ENCODE results near the gene GRM5. TPM values are rescaled to one million over a fixed set of nuclear protein-coding genes. Genes with fewer than 3 reads are reported as not detected.

The GRM5 gene
- total and polyA plus RNA-seq, 2 donors (not counting 1 experiment from before 2014, with no cell fraction given) = 0.01 TPM; not detected in 1

- Histone ChIP-seq H3K9me3 (ENCODE audit: control insufficient read depth, insufficient read depth, low read depth, low read length) (no peaks in the 10 kb centered on the region), H3K36me3 (ENCODE audit: control insufficient read depth, insufficient read depth, low read length) (no peaks in the 10 kb centered on the region), H2AFZ (ENCODE audit: low read length) (no peak overlapping the region), H4K20me1 (ENCODE audit: control insufficient read depth, extremely low read depth, insufficient read depth, low read length) (no peaks in the 10 kb centered on the region), H3K4me1 (ENCODE audit: control insufficient read depth, extremely low read depth, insufficient read depth, low read length) (no peaks in the 10 kb centered on the region), H3K27me3 (ENCODE audit: control insufficient read depth, insufficient read depth, low read length) (no peaks in the 10 kb centered on the region), H3K27ac (ENCODE audit: insufficient read depth, low read length) (no peak overlapping the region), H3K79me2 (ENCODE audit: control insufficient read depth, insufficient read depth, low read length) (no peaks in the 10 kb centered on the region), H3K4me2 (ENCODE audit: extremely low read depth, insufficient read depth, low read length) (no peak overlapping the region), H3K4me3 (replicated peaks in 1 of 4; ENCODE audit: control extremely low read depth in 1 of 4, insufficient read depth in 1 of 4, low read depth in 3 of 4, low read length in 4 of 4) (no peak overlapping the region), H3K9ac (ENCODE audit: insufficient read depth, low read length) (no peak overlapping the region)
- DNase-seq (ENCODE audit: low read depth in 2 of 2) = no peak
- no peak for TF ChIP-seq EZH2 (IDR thresholded peaks at IDR 0.05; ENCODE audit: low read length, missing control alignments)
- TF ChIP-seq CTCF (conservative IDR thresholded peaks at IDR 0.05 in 1 of 2, IDR thresholded peaks at IDR 0.05 in 1 of 2; ENCODE audit: low read depth in 1 of 2, low read length in 2 of 2) = no peak
These were observed 326.3 kb downstream of the GRM5 start for GRCh38 chr11:88739524-88739923.

- no peak overlapping the region for H3K27ac ChIP-seq (ENCODE audit: insufficient read depth, low read length)
- no peaks in the 10 kb centered on the region for H3K79me2 ChIP-seq (ENCODE audit: control insufficient read depth, insufficient read depth, low read length)
- no peak overlapping the region for H3K4me3 ChIP-seq (replicated peaks in 1 of 4; ENCODE audit: control extremely low read depth in 1 of 4, insufficient read depth in 1 of 4, low read depth in 3 of 4, low read length in 4 of 4)
- no peaks in the 10 kb centered on the region for H3K4me1 ChIP-seq (ENCODE audit: control insufficient read depth, extremely low read depth, insufficient read depth, low read length)
- no peaks in the 10 kb centered on the region for H3K9me3 ChIP-seq (ENCODE audit: control insufficient read depth, insufficient read depth, low read depth, low read length)
- no peak overlapping the region for H3K4me2 ChIP-seq (ENCODE audit: extremely low read depth, insufficient read depth, low read length)
- no peak overlapping the region for H2AFZ ChIP-seq (ENCODE audit: low read length)
- DNase-seq (ENCODE audit: low read depth in 2 of 2) = no peak
- no peaks in the 10 kb centered on the region for H4K20me1 ChIP-seq (ENCODE audit: control insufficient read depth, extremely low read depth, insufficient read depth, low read length)
- no peaks in the 10 kb centered on the region for H3K36me3 ChIP-seq (ENCODE audit: control insufficient read depth, insufficient read depth, low read length)
- no peak overlapping the region for H3K9ac ChIP-seq (ENCODE audit: insufficient read depth, low read length)
- no peaks in the 10 kb centered on the region for H3K27me3 ChIP-seq (ENCODE audit: control insufficient read depth, insufficient read depth, low read length)
- TF ChIP-seq CTCF (conservative IDR thresholded peaks at IDR 0.05 in 1 of 2, IDR thresholded peaks at IDR 0.05 in 1 of 2; ENCODE audit: low read depth in 1 of 2, low read length in 2 of 2) (no peak), EZH2 (IDR thresholded peaks at IDR 0.05; ENCODE audit: low read length, missing control alignments) (no peak)
These were observed 356.2 kb downstream of the GRM5 start for GRCh38 chr11:88709567-88709966.

GRCh38 chr11:88704485-88704884 lies 361.3 kb downstream of the GRM5 start:
- DNase-seq (ENCODE audit: low read depth in 2 of 2) = peak in 1 of 2 donors; percentile 13
- Histone ChIP-seq H2AFZ (ENCODE audit: low read length) (no peak overlapping the region), H3K36me3 (ENCODE audit: control insufficient read depth, insufficient read depth, low read length) (no peaks in the 10 kb centered on the region), H3K4me3 (replicated peaks in 1 of 4; ENCODE audit: control extremely low read depth in 1 of 4, insufficient read depth in 1 of 4, low read depth in 3 of 4, low read length in 4 of 4) (no peak overlapping the region), H3K9ac (ENCODE audit: insufficient read depth, low read length) (no peak overlapping the region), H3K79me2 (ENCODE audit: control insufficient read depth, insufficient read depth, low read length) (no peaks in the 10 kb centered on the region), H3K4me2 (ENCODE audit: extremely low read depth, insufficient read depth, low read length) (no peak overlapping the region), H3K27ac (ENCODE audit: insufficient read depth, low read length) (no peak overlapping the region), H3K9me3 (ENCODE audit: control insufficient read depth, insufficient read depth, low read depth, low read length) (no peaks in the 10 kb centered on the region), H3K27me3 (ENCODE audit: control insufficient read depth, insufficient read depth, low read length) (no peaks in the 10 kb centered on the region), H3K4me1 (ENCODE audit: control insufficient read depth, extremely low read depth, insufficient read depth, low read length) (no peaks in the 10 kb centered on the region), H4K20me1 (ENCODE audit: control insufficient read depth, extremely low read depth, insufficient read depth, low read length) (no peaks in the 10 kb centered on the region)
- TF ChIP-seq EZH2 (IDR thresholded peaks at IDR 0.05; ENCODE audit: low read length, missing control alignments) (no peak), CTCF (conservative IDR thresholded peaks at IDR 0.05 in 1 of 2, IDR thresholded peaks at IDR 0.05 in 1 of 2; ENCODE audit: low read depth in 1 of 2, low read length in 2 of 2) (no peak)
